ENCODE data around the gene EMC6.
"Not testable (repeated sequence)": the region's sequence is repeated elsewhere in the genome, so short reads cannot be mapped to it uniquely, and the experiment has no call there.

Gene EMC6

DNA sequence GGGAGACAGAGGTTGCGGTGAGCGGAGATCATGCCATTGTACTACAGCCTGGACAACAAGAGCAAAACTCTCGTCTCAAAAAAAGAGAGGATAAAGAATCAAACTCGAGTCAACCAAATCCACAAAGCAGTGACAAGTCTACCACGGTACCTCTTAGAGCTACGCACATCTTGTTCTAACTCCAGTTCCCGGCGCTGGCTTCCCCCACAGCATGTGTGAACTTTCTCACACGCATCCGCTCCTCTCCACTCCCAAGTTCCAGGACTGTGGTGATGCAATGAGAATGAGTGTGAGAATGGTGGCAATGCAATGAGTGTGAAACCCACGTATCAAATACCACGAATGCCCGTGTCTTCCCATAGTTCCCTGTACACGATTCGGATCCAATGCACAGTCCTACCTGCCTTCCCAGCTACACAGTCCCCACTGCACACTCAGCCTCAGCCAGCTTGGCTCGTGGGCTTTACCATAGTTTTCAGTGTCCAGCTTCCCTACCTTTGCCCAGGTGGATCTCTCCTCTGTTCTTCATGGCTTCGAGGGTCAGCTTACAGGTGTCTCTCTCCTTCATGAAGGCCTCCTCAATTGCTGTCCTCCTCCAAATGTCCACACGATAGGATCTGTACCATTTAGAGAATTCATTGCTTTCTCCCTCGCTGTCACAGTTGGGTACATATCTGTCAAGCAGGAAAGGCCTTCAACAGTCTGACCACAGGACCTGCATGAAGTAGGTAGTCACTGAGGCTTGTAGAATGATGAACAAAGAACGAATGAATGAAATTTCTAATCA, 36.5 kb downstream of the EMC6 start:
- no peak overlapping the region for H3K4me3 ChIP-seq (ENCODE audit: low read depth in 1 of 2, low read length in 2 of 2)
- no peaks in the 10 kb centered on the region for H3K9me3 ChIP-seq (ENCODE audit: control insufficient read depth in 1 of 2, low read length in 2 of 2)
- H3K27me3 ChIP-seq (ENCODE audit: control insufficient read depth in 1 of 2, insufficient read depth in 2 of 2, low read length in 2 of 2): no peaks in the 10 kb centered on the region
- peaks cover 0 to 8% of the 10 kb centered on the region in 2 donors for H3K4me1 ChIP-seq (ENCODE audit: control insufficient read depth in 1 of 2, insufficient read depth in 2 of 2, low read length in 2 of 2)
- H3K27ac ChIP-seq (ENCODE audit: low read depth, low read length): no peak overlapping the region
- no peaks in the 10 kb centered on the region for H3K36me3 ChIP-seq (ENCODE audit: control insufficient read depth in 1 of 2, insufficient read depth in 2 of 2, low read length in 2 of 2)
- no peak overlapping the region for H3K9ac ChIP-seq (ENCODE audit: low read depth in 1 of 2, low read length in 2 of 2)

DNA sequence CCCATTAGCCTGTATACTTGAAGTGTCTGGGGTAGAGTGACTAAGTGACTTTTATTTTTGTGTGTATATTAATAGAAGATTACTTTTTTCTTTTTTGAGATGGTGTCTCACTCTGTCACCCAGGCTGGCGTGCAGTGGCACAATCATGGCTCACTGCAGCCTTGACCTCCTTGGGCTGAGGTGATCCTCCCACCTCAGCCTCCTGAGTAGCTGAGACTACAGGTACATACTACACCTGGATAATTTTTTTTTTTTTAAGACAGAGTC, 37.0 kb downstream of the EMC6 start:
- H3K27ac ChIP-seq (ENCODE audit: low read depth, low read length); H3K4me1 ChIP-seq (ENCODE audit: control insufficient read depth in 1 of 2, insufficient read depth in 2 of 2, low read length in 2 of 2); H3K4me3 ChIP-seq (ENCODE audit: low read depth in 1 of 2, low read length in 2 of 2); H3K9ac ChIP-seq (ENCODE audit: low read depth in 1 of 2, low read length in 2 of 2); H3K27me3 ChIP-seq (ENCODE audit: control insufficient read depth in 1 of 2, insufficient read depth in 2 of 2, low read length in 2 of 2); H3K36me3 ChIP-seq (ENCODE audit: control insufficient read depth in 1 of 2, insufficient read depth in 2 of 2, low read length in 2 of 2); H3K9me3 ChIP-seq (ENCODE audit: control insufficient read depth in 1 of 2, low read length in 2 of 2): not testable (repeated sequence)

DNA sequence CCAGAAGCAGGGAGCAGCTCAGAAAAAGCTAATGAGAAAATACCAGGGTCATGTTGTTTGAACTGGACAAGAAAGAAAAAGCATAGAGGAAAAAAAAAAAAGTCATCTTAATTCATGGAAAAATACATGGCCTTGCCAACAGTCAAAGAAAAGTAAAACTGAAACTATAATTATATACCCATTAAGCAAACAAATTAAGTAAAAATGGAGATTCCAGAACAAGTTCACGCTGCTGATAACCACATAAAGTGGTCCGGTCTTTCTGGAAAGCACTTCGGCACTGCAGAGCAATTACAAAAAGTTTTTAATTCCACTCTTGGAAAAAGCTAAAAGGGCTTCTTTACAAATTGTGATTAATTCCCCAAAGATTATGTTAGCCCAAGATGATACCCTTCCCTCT, 39.8 kb downstream of the EMC6 start:
- H3K9me3 ChIP-seq (ENCODE audit: control insufficient read depth in 1 of 2, low read length in 2 of 2): no peaks in the 10 kb centered on the region
- no peak overlapping the region for H3K4me3 ChIP-seq (ENCODE audit: low read depth in 1 of 2, low read length in 2 of 2)
- H3K4me1 ChIP-seq (ENCODE audit: control insufficient read depth in 1 of 2, insufficient read depth in 2 of 2, low read length in 2 of 2): peaks cover 0 to 8% of the 10 kb centered on the region in 2 donors
- H3K9ac ChIP-seq (ENCODE audit: low read depth in 1 of 2, low read length in 2 of 2): no peak overlapping the region
- H3K27ac ChIP-seq (ENCODE audit: low read depth, low read length): no peak overlapping the region
- no peaks in the 10 kb centered on the region for H3K27me3 ChIP-seq (ENCODE audit: control insufficient read depth in 1 of 2, insufficient read depth in 2 of 2, low read length in 2 of 2)
- peaks cover 0 to 4% of the 10 kb centered on the region in 2 donors for H3K36me3 ChIP-seq (ENCODE audit: control insufficient read depth in 1 of 2, insufficient read depth in 2 of 2, low read length in 2 of 2)

DNA sequence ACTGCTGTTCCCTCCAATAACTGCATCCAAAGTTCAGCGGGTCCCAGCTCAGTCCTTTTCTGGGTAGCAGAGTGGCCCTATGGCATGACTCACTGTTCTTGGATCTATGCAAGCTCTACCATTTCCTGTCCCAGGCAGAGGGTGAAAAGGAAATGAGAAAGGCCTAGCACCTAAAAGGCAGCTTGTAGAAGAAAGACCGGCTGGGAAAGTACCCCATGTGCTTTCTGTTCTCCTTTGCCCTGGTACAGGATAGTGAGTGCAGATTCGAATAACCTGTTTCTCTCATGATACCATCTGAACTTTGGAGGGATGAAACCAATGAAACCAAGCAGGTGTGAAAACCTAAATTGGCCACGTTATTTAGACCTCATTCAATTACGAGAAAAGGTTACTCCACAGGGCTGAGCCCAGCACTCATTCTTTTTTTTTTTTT, 42.4 kb downstream of the EMC6 start:
- peaks cover 12 to 18% of the 10 kb centered on the region in 2 donors for H3K36me3 ChIP-seq (ENCODE audit: control insufficient read depth in 1 of 2, insufficient read depth in 2 of 2, low read length in 2 of 2)
- no peak overlapping the region for H3K4me3 ChIP-seq (ENCODE audit: low read depth in 1 of 2, low read length in 2 of 2)
- no peak overlapping the region for H3K27ac ChIP-seq (ENCODE audit: low read depth, low read length)
- H3K9ac ChIP-seq (ENCODE audit: low read depth in 1 of 2, low read length in 2 of 2): no peak overlapping the region
- H3K4me1 ChIP-seq (ENCODE audit: control insufficient read depth in 1 of 2, insufficient read depth in 2 of 2, low read length in 2 of 2): peaks cover 0 to 8% of the 10 kb centered on the region in 2 donors
- no peaks in the 10 kb centered on the region for H3K27me3 ChIP-seq (ENCODE audit: control insufficient read depth in 1 of 2, insufficient read depth in 2 of 2, low read length in 2 of 2)
- H3K9me3 ChIP-seq (ENCODE audit: control insufficient read depth in 1 of 2, low read length in 2 of 2): no peaks in the 10 kb centered on the region

DNA sequence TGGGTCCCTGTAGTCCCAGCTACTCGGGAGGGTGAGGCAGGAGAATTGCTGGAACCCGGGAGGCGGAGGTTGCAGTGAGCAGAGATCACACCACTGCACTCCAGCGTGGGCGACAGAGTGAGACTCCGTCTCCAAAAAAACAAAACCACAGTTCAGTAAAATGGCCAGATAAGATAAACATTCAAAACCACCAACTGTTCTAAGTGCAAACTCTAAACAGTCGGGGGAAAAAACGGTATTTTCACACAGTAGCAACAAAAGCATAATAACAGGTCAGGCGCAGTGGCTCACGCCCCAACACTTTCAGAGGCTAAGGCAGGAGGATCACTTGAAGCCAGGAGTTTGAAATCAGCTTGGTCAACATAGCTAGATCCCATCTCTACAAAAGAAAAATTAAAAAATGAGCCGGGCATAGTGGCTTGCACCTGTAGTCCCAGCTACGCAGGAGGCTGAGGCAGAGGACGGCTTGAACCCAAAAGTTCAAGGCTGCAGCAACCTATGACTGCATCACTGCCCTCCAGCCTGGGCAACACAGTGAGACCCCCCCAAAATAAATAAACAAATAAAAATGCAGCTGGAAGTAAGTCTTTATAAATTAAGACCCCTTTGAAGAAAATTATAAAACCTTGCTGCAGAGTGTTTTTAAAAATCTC, 44.3 kb downstream of the EMC6 start:
- H3K36me3 ChIP-seq (ENCODE audit: control insufficient read depth in 1 of 2, insufficient read depth in 2 of 2, low read length in 2 of 2): peaks cover 25 to 35% of the 10 kb centered on the region in 2 donors
- H3K4me3 ChIP-seq (ENCODE audit: low read depth in 1 of 2, low read length in 2 of 2): no peak overlapping the region
- H3K27ac ChIP-seq (ENCODE audit: low read depth, low read length): no peak overlapping the region

DNA sequence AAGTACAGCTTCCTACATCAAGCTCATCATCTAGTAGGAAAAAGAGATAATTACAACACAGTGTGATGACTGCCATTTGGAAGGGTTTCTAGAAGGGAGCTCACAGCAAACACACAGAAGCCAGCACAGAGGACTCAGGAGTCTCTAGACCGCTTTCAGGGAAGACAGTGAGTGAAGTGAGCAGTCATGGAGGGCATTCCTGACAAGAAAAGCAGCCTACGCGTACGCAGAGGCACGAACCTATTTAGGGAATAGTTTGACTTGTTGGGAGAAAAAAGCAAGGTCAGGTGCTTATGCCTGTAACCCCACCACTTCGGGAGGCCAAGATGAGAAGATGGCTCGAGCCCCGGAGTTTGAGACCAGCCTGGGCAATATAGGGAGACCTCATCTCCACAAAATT, 46.7 kb downstream of the EMC6 start:
- Histone ChIP-seq H3K27ac (ENCODE audit: low read depth, low read length) (no peak overlapping the region), H3K9ac (ENCODE audit: low read depth in 1 of 2, low read length in 2 of 2) (no peak overlapping the region), H3K4me3 (ENCODE audit: low read depth in 1 of 2, low read length in 2 of 2) (no peak overlapping the region), H3K9me3 (ENCODE audit: control insufficient read depth in 1 of 2, low read length in 2 of 2) (no peaks in the 10 kb centered on the region), H3K27me3 (ENCODE audit: control insufficient read depth in 1 of 2, insufficient read depth in 2 of 2, low read length in 2 of 2) (no peaks in the 10 kb centered on the region), H3K4me1 (ENCODE audit: control insufficient read depth in 1 of 2, insufficient read depth in 2 of 2, low read length in 2 of 2) (peaks cover 6 to 10% of the 10 kb centered on the region in 2 donors), H3K36me3 (ENCODE audit: control insufficient read depth in 1 of 2, insufficient read depth in 2 of 2, low read length in 2 of 2) (peaks cover 29 to 43% of the 10 kb centered on the region in 2 donors)

More for the DNA sequence above, 44.3 kb downstream of the EMC6 start:
- peaks cover 0 to 7% of the 10 kb centered on the region in 2 donors for H3K4me1 ChIP-seq (ENCODE audit: control insufficient read depth in 1 of 2, insufficient read depth in 2 of 2, low read length in 2 of 2)
- no peak overlapping the region for H3K9ac ChIP-seq (ENCODE audit: low read depth in 1 of 2, low read length in 2 of 2)
- H3K27me3 ChIP-seq (ENCODE audit: control insufficient read depth in 1 of 2, insufficient read depth in 2 of 2, low read length in 2 of 2): no peaks in the 10 kb centered on the region
- H3K9me3 ChIP-seq (ENCODE audit: control insufficient read depth in 1 of 2, low read length in 2 of 2): no peaks in the 10 kb centered on the region

DNA sequence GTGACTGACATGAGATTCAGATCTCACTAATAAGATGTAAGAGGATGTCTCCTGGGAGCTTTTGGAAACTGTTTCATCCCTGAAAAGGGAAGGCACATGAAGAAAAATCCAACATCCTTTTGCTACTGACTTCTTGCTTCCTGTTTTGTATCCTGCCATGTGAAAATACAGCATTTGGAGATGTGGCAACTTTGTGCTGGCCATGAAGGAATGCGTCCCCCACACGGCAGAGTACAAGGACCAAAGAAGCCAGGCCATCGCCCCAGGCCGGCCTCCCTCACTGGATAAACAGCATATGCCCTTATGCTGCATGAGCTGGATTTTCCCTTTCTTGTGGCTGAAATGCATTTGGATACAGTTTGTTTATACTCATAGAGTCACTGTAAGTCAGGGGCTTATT, 49.6 kb downstream of the EMC6 start:
- H3K36me3 ChIP-seq (ENCODE audit: control insufficient read depth in 1 of 2, insufficient read depth in 2 of 2, low read length in 2 of 2): peaks cover 29 to 38% of the 10 kb centered on the region in 2 donors
- H3K4me1 ChIP-seq (ENCODE audit: control insufficient read depth in 1 of 2, insufficient read depth in 2 of 2, low read length in 2 of 2): peaks cover 19 to 20% of the 10 kb centered on the region in 2 donors
- H3K27ac ChIP-seq (ENCODE audit: low read depth, low read length): no peak overlapping the region
- no peak overlapping the region for H3K4me3 ChIP-seq (ENCODE audit: low read depth in 1 of 2, low read length in 2 of 2)
- H3K9me3 ChIP-seq (ENCODE audit: control insufficient read depth in 1 of 2, low read length in 2 of 2): no peaks in the 10 kb centered on the region
- no peaks in the 10 kb centered on the region for H3K27me3 ChIP-seq (ENCODE audit: control insufficient read depth in 1 of 2, insufficient read depth in 2 of 2, low read length in 2 of 2)
- no peak overlapping the region for H3K9ac ChIP-seq (ENCODE audit: low read depth in 1 of 2, low read length in 2 of 2)

DNA sequence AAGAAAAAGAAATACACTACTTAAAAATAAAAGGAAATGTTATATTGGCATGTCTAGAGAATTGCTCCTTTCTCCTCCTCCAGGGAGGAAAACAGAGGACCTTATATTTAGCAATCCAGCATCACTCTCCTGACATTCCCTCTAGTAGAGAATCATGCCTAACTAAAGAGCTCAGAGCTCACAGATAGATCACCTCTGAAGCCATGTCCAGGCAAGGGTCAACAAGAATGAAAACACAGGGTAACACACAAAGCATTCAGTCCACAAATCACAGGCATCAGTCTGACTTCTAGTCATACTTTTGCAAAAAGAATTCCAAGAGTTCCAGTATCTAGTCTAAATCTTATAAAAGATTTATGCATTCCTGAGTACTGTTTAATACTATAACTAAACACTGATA, 50.7 kb downstream of the EMC6 start:
- Histone ChIP-seq H3K36me3 (ENCODE audit: control insufficient read depth in 1 of 2, insufficient read depth in 2 of 2, low read length in 2 of 2) (peaks cover 29 to 38% of the 10 kb centered on the region in 2 donors), H3K27ac (ENCODE audit: low read depth, low read length) (no peak overlapping the region), H3K27me3 (ENCODE audit: control insufficient read depth in 1 of 2, insufficient read depth in 2 of 2, low read length in 2 of 2) (no peaks in the 10 kb centered on the region), H3K4me1 (ENCODE audit: control insufficient read depth in 1 of 2, insufficient read depth in 2 of 2, low read length in 2 of 2) (peaks cover 22 to 25% of the 10 kb centered on the region in 2 donors), H3K4me3 (ENCODE audit: low read depth in 1 of 2, low read length in 2 of 2) (no peak overlapping the region), H3K9me3 (ENCODE audit: control insufficient read depth in 1 of 2, low read length in 2 of 2) (no peaks in the 10 kb centered on the region), H3K9ac (ENCODE audit: low read depth in 1 of 2, low read length in 2 of 2) (no peak overlapping the region)
